RPMI8226 (cell line): ENCODE measurements around the gene PTPRU.
"Not testable (repeated sequence)": the region's sequence is repeated elsewhere in the genome, so short reads cannot be mapped to it uniquely, and the experiment has no call there.

Experiments used
- DNase-seq: peaks from one replicate; pipeline ENCODE4 v3.0.0-alpha.2; 2015

Gene PTPRU

DNA sequence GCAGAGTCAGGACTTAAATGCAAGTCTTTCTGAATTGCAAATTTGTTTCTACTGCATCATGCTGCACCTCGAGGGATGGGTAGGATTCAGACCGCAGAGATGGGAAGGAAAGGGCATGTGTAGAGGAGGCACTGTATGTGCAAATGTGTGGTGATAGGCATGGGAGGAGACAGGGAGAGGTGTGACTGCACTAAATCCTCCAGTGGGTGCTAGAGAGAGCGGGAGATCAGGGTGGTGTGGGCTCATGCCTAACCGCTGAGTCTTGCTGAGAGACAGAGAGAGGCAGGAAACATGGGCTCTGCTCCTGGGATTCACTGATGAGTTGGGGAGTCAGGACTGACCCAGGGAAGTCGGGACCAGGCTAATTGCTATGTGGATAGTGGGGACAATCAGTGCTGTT, 61.1 kb downstream of the PTPRU start:
- no peak for DNase-seq

- DNase-seq = no peak
Measured at GRCh38 chr1:29298246-29298645, 61.9 kb downstream of the PTPRU start.

DNA sequence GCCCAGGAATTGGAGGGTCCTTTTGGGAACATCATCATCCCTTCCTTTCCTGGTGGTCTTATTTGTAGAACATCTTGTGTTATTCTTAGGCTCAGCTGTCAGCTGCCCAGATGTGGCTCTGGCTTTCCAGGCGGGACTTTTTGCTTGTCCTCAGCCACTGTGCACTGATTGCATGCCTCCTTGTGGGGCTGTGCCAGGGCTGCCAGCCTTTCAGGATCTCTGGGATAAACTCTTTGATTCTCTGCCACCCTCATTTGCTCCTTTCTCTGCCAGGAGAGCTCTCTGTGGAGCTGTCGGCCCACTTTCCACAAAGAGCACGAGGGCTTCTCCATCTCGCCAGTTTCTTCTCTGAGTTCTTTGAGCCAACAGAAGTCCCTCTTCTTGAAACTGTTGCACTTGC, 63.1 kb downstream of the PTPRU start:
- DNase-seq = no peak

DNA sequence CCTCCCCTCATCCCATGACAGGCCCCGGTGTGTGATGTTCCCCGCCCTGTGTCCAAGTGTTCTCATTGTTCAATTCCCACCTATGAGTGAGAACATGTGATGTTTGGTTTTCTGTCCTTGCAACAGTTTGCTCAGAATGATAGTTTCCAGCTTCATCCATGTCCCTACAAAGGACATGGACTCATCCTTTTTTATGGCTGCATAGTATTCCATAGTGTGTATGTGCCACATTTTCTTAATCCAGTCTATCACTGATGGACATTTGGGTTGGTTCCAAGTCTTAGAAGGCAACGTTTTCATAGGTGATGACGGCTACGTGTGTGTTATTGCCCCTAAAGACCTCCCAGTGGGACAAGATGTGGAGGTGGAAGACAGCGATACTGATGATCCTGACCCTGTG, 65.4 kb downstream of the PTPRU start:
- DNase-seq = not testable (repeated sequence)

- DNase-seq = no peak
Measured at GRCh38 chr1:29303201-29304024, 67.1 kb downstream of the PTPRU start.

GRCh38 chr1:29304025-29304684, 67.8 kb downstream of the PTPRU start:
- no peak for DNase-seq

DNA sequence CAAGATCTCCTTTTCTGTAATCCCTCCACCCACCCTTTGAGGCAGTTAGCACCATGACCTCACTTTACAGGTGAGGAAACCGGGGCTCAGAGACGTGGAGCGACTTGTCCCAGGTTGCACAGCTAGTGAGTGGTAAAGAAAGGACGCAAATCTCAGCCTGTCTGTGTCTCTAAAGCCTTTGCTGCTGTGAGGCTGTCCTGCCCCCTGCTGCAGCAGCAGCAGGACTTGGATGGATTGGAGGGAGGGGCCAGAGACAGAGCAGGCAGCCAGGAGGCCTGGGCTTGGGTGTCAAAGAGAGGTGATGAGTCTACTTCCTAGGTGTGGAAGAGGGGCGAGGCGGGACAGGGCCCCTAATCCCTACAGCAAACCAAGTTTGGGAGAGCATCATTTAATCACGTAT, 69.6 kb downstream of the PTPRU start:
- no peak for DNase-seq

DNA sequence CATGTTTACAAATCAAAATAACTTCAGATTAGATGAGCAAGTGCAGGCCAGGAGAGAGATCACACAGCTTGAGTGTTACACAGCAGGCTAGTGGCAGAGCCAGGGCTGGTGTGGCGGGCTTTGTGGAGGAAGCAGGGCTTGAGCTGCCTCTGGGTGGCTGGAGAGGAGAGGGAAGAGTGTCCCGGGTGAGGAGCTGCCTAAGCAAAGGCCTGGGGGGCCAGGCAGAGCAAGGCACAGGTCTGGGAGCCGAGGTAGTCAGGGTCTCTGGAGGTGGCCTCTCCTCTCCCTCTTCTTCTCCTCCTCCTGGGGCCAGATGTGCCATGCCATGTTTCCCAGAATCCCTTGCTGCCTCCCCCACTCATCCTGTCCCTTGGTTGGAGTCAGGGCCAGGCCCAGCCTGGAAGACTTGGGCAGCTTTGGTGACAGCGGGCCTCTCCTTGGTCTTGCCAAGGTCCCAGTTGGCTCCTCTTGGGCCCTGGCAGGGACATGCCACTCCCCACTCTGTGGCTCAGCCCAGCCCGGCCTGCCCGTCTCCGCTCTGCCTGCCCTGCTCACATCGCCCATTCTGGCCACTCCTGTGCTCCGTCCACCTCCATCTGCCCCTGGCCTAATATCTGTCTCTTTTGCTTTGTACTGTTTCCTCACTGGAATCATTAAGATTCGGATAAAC, 70.3 kb downstream of the PTPRU start:
- DNase-seq = no peak

DNA sequence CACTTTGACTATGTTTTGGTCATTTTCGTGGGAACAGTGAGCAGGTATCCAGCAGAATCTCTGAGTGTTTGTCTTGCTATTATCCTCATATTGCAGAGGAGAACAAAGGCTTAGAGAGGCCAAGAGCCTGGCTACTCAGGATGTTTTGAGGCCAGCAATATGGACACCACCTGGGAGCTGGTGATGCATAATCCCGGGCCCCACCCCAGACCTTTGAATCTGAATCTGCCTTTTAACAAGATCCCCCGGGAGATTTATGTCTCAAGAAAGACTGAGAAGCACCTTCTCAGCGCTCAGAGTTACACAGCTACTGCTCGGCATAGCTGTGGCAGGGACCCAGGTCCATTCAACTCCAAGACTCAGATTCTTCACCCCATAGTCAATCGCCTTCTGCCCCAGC, 72.8 kb downstream of the PTPRU start:
- DNase-seq = no peak

DNA sequence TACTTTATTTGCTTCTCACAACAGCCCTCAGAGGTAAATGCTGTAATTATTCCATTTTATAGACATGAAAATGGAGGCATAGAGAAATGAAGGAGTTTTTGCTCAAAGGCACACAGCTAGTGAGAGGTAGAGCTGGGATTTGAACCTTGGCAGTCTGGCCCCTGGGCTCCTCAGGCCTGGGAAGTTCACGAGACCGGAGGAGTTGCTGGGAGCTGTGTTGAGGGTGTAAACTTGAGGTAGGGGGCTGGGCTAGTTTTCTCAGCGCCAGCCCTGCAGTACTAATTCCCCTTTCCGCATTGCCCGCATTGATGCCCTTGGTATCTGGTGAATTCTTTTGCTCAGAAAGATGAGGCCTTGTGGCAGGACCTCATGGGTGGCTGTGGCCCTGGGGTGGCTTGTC, 73.3 kb downstream of the PTPRU start:
- DNase-seq = no peak

GRCh38 chr1:29310616-29311180, 74.4 kb downstream of the PTPRU start:
- DNase-seq = no peak

- DNase-seq = no peak
Measured at GRCh38 chr1:29311352-29312030, 75.2 kb downstream of the PTPRU start.

GRCh38 chr1:29312469-29313461, 76.4 kb downstream of the PTPRU start:
- DNase-seq = no peak

GRCh38 chr1:29314685-29315084, 78.4 kb downstream of the PTPRU start:
- DNase-seq = not testable (repeated sequence)

DNA sequence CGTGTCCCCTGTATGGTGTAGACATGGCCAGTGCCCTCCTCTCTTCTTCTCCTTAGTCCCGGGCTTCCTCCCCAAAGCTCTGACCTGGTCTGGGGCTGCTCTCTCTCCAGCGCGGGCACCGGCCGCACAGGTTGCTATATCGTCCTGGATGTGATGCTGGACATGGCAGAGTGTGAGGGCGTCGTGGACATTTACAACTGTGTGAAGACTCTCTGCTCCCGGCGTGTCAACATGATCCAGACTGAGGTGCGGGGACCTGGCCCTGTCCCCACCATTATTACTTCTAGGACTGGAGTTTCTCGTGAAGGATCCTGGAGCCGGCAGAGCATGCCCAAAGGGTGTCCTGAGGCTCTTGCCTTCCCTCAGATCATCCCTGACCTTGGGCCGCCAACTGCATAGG, 78.9 kb downstream of the PTPRU start:
- DNase-seq = no peak

DNA sequence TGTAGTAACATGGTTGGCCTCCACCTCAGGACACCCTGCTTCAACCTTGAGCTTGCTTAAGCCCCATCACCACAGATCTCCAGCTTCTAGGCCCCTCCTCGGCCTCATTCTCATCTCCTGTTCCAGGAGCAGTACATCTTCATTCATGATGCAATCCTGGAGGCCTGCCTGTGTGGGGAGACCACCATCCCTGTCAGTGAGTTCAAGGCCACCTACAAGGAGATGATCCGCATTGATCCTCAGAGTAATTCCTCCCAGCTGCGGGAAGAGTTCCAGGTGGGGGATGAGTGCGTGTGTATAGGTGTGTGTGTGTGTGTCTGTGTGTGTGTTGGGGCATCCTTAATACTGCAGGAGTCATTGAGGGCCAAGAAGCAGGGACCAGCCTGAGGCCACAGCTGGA, 79.6 kb downstream of the PTPRU start:
- no peak for DNase-seq

DNA sequence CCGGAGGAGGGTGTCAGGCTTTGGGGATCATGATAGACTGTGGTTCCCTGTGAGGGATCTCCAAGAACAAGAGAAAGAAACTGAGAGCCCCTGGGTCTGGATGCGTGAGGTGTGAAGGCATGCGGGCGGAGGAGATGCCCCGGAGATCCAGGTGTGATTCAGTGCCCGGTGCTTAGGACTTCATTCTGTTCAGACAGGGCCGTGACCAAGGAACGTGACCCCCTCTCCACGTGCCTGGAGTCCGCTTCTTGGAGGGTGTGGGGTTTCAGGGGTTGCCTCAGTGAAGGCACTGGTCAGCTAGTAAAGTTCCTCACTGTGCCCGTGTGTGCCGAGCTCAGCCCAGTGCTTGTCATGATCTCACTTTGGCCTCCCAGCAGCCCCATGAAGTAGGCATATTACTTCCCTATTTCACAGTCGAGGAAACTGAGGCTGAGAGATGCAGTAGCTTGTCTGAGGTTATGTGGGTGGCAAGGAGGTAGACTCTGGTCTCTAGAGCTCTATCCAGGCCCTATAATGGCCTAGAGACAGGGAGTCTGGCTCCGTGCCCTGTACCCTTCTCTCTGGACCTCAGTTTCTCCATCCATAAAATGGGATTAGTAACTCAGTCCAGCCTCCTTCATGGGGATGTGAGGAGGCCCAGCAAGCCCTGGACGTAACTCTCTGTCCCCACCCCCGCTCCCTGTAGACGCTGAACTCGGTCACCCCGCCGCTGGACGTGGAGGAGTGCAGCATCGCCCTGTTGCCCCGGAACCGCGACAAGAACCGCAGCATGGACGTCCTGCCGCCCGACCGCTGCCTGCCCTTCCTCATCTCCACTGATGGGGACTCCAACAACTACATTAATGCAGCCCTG, 81.0 kb downstream of the PTPRU start:
- DNase-seq = no peak

DNA sequence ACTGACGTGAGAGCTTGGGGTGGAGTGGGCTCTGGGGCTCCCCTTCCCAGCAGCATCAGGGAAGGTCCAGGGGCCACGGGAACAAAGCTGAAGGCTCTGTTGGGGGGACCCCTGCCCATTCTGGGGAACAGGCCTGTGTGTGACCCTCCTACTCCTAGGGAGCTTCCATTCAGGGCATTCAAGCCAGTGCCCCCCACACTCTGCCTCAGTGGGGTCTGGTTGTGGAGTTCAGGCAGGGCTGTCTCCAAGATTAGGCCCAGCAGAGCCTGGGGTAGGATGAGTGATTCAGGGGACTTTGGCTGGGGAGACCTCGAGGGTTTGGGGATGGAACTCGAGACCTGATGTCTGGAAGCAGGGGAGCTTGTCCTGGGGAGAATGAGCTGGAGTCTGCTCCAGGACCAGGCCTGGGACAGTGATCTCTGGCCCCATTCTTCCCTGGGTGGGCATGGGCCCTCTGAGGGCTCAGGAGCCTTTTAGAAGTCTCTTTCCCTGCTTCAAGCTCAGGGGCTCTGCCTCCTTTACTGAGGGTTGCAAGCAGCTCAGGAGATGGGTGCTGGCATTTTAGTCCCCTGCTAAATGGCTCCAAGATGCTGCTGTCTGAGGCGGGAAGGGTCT, 81.7 kb downstream of the PTPRU start:
- DNase-seq = no peak

DNA sequence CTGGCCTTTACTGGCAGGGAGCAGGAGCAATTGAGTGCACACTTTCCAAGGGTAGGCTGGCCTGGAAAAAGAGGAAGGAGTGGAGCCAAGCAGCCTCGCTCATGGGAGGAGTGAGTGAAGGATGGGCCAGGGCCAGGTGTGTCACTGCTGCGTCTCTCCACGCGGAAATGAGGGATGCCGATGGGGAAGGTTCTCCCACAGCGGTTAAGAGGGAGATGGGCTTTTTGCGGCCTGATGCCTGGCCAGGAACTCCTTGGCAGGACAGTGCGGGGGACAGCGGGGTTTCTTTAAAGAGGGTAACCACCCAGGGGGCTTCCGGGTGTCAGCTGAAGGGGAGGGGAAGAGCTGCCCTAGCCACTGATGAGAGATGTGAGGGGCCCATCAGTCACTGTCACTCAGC, 82.4 kb downstream of the PTPRU start:
- DNase-seq = no peak
